DLD1 (cell line): ENCODE measurements around the gene HS3ST3B1.

Experiments used
- in situ Hi-C: cut with HindIII; loops from 2 replicates; pipeline ENCODE4 v1.10.0; 2017; ENCODE audit warnings: low sequenced_read_pairs

Gene HS3ST3B1

GRCh38 chr17:14320734-14321475 is 20.0 kb downstream of the HS3ST3B1 start:
- in situ Hi-C loops = no loop called here

DNA sequence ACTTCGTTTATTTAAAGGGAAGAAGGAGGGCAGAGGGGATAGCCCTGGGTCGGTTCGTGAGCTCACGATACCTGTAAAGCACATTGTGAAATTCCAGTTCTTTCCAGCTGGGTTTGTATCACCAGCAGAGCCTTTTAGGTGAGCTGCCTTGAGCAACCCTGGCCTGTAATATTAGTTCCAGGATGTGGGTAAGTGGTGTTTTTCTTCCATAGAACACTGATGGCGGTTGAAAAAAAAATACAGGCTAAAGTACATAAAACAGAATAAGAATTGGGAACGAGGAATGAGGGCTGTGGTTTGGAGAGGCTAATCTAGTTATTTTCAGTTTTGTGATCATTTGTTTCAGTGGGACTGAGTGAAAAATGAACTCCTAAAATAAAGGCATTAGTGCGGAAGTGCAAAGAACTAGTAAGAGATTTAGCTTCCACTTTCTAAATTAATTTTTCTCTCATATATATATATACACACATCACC is 20.6 kb downstream of the HS3ST3B1 start:
- in situ Hi-C loops = no loop called here

DNA sequence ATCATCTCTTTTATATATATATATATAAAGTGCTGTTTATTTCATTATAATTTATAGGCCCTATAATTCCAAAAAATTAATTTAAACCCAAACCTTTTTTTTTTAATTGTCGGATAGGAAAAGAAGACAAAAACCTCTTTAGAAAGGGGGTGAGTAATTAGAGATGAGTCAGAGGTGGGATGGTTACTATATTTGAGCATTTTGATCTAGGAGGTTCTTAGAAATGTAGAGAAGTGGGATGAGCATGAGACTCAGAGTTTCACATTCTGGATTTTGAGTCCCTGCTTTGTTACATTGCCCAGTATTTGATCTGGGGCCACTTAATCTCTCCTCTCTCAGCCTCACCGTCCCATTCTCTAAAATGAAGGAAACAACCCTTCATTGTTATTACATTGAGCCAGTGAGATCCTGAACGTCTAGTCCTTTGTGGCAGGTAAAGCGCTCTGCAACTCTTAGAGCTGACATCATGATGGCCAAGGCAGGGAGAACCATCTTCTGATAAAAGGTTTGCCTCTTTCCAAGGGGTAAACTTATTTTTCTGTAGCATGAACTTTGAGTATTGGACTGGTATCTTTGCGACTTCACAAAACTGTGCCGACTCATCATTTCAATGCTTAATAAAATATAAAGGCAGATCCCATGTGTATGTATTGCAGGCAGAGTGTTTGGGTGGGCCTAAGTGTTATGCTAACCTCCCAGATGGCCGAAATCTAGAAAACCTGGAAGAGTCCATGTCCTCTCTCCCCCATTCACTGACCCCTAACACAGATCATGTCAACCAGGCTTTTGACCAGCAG is 21.3 kb downstream of the HS3ST3B1 start:
- in situ Hi-C loops = no loop called here

DNA sequence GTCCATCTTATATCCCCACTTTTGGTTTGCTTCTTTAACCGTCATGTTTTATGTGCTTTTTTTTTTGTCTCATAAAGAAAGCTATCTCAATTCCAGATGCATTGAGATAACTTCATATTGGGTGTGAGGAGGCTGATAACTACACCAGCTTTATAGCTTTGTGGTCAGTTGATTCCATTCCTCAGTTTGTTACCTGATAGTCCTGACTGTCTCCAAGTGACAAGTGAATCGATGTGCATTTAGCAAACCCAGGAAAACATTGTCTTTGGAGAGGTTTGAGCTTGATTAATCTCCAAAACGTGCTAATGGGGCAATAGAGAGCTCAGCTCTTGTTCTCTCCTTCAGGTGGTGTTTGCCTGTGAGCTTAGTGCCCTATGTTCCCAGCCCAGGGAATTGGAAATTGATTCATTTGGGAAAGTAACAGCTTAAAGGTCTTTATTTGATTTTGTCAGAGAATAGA is 22.7 kb downstream of the HS3ST3B1 start:
- in situ Hi-C loops = no loop called here

GRCh38 chr17:14325618-14326167 is 24.8 kb downstream of the HS3ST3B1 start:
- in situ Hi-C loops = no loop called here

DNA sequence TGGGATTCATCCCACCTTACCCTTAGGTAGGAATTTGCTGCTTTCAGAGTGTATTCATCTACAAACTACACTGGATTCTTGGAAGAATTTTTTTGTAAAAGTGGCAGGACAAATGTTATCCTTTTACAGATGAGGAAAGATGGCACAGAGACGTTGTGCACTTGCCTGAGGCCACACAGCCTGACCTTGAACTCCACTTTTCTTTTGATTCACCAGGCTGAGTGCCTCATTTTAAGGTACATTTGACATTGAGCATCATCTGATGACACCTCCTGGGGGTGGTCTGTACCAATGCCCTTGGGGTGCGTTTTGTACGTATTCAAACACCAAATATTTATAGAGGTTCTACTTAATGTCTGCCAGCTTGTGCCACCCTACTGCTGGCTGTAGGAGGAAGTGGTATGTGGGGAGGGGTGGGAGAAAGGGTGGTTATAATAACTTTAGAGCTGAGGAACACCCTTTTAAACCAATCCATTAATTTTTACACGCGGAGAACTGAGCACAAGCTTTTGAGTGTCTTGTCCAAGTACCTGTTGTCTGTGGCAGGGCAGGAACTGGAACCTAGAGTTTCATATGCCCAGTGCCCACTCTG is 29.1 kb downstream of the HS3ST3B1 start:
- in situ Hi-C loops = no loop called here

DNA sequence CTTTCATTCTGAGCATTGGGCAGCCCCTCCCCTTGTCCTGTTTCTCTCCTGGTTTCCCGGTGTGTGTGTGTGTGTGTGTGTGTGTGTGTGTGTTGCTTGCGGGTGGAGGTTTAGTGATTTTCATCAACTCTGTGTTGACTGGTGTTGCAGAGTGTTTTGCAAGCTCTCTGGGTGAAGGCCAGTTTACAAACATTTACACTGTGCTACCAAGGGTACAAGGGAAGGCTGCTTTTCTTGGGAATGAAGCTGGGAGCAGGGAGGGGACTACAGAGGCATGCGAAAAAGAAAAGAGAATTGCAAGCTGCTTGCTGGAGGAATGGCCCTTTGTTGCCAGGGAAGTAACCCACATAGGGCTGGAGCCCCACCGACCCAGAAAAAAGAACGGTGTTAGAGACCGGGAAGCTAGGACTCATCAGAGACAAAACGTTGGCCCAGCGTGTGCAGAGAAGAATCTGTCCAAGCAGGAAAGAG is 29.6 kb downstream of the HS3ST3B1 start:
- in situ Hi-C loops = no loop called here

GRCh38 chr17:14331225-14331981 is 30.5 kb downstream of the HS3ST3B1 start:
- in situ Hi-C loops = no loop called here

- in situ Hi-C loops = no loop called here
Measured at GRCh38 chr17:14331982-14332298, 31.1 kb downstream of the HS3ST3B1 start.

- in situ Hi-C loops = no loop called here
Measured at GRCh38 chr17:14332331-14332730, 31.4 kb downstream of the HS3ST3B1 start.

DNA sequence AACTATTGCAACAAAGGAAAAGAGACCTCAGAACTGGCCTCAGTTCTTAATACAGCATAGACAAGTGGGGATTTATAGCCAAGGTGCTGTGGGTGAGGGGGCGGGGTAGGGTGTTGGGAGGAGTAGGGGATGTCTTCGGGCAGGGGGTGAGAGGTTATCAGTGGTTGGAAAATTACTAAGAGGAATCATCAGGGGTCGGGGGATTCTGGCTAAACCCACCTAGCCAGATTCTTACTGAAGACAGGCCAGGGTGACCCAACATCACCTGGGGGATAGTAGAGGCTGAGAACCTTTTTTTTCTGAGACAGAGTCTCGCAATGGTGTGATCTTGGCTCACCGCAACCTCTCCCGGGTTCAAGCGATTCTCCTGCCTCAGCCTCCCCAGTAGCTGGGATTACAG is 32.6 kb downstream of the HS3ST3B1 start:
- in situ Hi-C loops = no loop called here

DNA sequence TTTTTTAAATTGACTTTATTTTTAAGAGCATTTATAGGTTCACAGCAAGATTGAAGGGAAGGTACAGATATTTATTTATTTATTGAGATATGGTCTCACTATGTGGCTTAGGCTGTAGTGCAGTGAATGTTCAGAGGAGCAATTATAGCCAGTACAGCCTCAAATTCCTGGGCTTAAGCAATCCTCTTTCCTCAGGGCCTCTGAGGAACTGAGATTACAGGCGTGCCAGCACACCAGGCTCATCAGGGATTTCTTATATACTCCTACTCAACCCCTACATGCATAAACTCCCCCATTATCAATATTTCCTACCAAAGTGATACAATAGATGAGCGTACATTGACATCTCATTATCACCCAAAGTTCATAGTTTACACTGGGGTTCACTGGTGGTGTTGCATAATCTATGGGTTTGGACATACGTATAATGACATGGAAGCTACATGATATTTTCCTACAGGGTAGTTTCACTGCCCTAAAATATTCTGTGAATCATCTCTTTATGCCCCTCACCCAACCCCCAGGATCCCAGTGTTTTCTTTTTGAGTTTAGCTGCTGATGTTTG is 33.5 kb downstream of the HS3ST3B1 start:
- in situ Hi-C loops = no loop called here

DNA sequence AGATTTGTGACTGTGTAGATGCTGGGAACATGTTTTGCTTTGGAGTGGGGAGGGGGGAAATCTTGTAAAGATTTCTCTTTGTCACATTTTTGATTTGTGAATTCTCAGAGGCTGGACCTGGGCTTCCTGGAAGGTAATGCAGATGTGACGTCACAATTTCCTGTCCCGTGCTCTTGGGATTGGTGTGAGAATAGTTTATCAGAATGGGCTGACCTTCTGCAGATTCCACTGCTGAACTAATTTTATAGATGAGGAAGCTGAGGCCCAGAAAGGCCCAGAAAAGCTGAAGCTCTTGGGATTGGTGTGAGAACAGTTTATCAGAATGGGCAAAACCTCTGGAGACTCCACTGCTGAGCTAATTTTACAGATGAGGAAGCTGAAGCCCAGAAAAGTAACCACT is 34.0 kb downstream of the HS3ST3B1 start:
- in situ Hi-C loops = no loop called here

DNA sequence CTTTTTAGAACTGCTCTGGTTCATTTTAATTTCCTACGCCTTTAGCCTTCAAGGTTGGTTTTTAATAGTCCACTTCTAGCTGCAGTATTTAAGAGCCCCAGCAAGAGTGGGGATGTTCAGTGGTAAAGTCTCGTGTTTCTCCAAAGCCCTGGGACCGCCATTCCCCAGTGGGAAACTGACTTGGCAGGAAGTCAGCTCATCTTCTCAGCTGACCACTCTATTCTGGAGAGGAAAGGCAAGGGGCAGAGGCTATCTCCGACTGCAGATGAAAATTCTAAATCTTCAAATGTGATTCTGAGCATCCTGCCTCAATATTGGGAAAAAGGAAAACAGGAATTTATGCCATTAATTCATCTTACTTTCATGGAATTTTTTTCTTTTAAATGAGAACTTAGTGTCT is 35.5 kb downstream of the HS3ST3B1 start:
- in situ Hi-C loops = no loop called here

DNA sequence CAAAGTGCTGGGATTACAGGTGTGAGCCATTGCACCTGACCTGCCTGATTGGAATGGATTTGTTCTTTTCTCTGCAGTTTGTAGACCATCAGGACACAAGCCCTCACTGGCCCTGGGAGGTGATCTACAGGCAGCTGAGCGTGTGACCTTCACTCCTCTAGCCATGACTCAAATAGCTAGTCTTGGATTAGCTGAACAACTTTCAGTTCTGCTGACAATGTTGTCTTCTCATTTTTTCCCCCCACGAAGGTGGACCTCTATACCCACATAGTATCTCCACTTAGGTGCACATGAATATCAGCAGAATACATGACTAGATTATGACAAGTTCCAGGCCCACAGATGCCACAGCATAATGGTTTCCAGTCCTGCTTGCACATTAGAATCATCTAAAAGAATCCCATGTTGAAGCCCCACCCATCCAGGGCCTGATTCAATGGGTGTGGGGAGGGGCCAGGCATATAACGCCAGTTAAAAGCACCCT is 36.8 kb downstream of the HS3ST3B1 start:
- in situ Hi-C loops = no loop called here

DNA sequence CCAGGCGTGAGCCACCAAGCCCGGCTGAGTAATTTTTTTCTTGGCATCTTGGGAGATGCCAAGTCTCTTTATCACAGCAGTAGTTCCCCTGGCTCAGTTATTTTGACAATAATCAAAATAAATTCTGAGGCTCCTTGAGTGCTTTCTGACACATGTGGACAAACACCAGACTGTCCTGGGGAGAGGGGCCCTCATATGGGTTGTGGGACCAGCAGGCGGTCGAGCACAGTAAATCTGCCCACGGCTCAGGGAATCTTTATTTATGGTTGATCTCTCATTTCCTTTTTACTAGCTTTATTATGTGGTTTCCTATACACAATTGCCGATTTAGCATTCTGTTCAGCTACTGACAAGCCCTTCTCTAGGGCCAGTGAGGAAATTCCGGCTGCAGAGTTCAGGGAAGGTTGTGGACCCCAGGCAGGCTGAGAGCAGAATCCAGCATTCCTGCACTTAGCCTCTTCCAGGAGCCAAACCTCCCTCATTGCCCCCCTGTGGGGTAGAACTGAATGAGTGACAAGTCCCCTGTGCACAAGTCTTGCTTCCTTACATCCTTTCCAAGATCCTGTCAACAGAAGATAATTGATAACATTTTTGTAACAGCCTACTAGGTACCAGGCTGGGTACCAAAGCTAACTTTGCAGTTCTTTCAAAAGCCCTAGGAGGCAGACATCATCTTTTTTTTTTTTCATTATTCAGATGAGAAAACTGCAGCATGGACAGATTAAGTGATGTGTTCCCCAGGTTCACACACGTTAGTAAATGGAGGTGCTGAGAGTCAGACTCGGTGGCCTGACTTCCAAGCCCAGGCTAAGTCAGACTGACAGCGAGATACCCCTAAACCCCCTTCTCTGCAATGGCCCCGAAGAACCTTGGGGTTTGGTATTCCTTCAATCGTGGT is 40.2 kb downstream of the HS3ST3B1 start:
- in situ Hi-C loops = no loop called here

DNA sequence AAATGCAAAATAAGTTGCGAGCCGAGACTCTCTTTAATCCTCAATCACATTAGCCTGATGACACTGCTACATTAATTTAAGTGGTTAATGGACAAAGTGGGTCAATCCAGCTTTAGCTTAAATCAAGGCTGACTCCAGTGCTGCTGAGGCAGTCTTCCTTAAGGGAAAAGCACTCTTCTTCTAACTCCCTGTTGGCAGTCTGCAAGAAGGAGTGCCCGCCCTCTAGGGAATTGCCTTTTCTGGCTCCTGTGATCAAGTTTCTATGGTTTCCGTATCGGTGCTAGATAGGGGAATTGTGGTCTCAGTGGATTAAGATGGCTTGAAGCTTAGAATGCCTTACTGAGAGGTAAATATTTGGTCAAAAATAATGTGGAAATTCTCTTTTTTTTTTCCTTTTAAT is 41.0 kb downstream of the HS3ST3B1 start:
- in situ Hi-C loops = no loop called here

DNA sequence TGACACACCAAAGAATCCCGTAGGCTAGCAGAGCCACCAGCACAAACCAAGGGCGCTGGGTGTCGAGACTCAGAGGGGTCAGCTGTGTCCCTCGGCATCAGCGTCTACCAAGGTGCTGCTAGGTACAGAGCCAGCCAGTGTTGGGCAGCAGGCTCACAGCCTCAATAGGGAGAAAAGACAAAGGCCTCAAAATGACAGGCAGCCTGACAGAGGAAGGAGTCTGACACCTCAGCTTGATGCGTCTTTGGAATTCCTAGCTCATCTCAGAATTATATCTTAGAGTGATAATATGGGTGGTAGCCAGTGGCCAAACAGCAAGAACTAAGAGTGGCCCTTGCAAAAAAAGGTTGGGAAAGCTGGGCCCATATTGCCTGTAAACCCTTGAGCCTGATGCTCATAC is 45.9 kb downstream of the HS3ST3B1 start:
- in situ Hi-C loops = no loop called here

DNA sequence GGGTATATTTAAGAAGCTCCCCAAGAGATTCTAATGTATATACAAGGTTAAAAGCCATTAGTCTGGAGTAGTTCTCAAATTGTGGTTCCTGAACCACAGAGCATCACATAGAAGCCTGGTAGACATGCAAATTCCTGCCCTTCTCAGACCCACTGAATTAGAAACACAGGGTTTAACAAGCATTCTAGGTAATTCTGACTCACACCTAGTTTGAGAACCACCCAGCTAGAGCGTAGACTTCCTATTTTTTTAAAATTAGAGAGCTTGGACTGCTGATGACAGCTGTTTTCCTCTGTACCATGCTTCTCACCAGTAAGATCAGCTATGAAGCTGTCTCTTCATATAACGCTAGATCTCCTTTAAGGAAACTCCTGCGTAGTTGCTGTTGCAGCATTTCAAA is 50.6 kb downstream of the HS3ST3B1 start:
- in situ Hi-C loops = no loop called here
